H1 (cell line): Measurements from ENCODE around the gene ERC1.

ENCODE experiments used
- ATF3 ChIP-seq: IDR thresholded peaks from 2 replicates; pipeline ENCODE4 v1.6.1; 2011; ENCODE audit warnings: low read depth, mild to moderate bottlenecking, low read length; ENCODE audit not compliant: insufficient read depth
- CHD1 ChIP-seq: IDR thresholded peaks from 2 replicates; pipeline ENCODE4 v1.6.1; 2012; ENCODE audit warnings: low read depth, low read length, improper control_type of control experiment
- CHD2 ChIP-seq: IDR thresholded peaks from 2 replicates; pipeline ENCODE4 v1.6.1; 2012; ENCODE audit warnings: low read length, improper control_type of control experiment
- CTCF ChIP-seq, 3 experiments: IDR thresholded peaks; 1 replicate in 2 of 3; 2 replicates in 1 of 3; pipeline versions ENCODE4 v1.5.1 to v1.6.1; 2011; ENCODE audit warnings: low read length in 3 of 3, mild to moderate bottlenecking in 3 of 3, inconsistent platforms in 2 of 3, low read depth in 1 of 3, moderate library complexity in 1 of 3; ENCODE audit not compliant: insufficient read depth in 1 of 3; ENCODE audit errors: control extremely low read depth in 1 of 3
- EP300 ChIP-seq, 2 experiments: IDR thresholded peaks; 1 replicate in 1 of 2; 2 replicates in 1 of 2; pipeline ENCODE4 v1.6.1; 2011 to 2012; ENCODE audit warnings: low read depth in 2 of 2, low read length in 2 of 2, mild to moderate bottlenecking in 2 of 2, borderline replicate concordance in 1 of 2, inconsistent platforms in 1 of 2, moderate library complexity in 1 of 2
- EZH2 ChIP-seq: fragments of 200-600 bp; sonication (generic); IDR thresholded peaks from 2 replicates; pipeline ENCODE4 v1.7.1; 2012; ENCODE audit warnings: low read depth, mild to moderate bottlenecking, moderate library complexity, low read length, inconsistent platforms; ENCODE audit not compliant: severe bottlenecking
- JUND ChIP-seq: IDR thresholded peaks from 2 replicates; pipeline ENCODE4 v1.6.1; 2011; ENCODE audit warnings: mild to moderate bottlenecking, improper control_type of control experiment, low read length
- MAFK ChIP-seq: IDR thresholded peaks from 2 replicates; pipeline ENCODE4 v1.6.1; 2012; ENCODE audit warnings: low read depth, mild to moderate bottlenecking, improper control_type of control experiment, low read length
- MAX ChIP-seq: IDR thresholded peaks from 2 replicates; pipeline ENCODE4 v1.6.1; 2012; ENCODE audit warnings: inconsistent platforms
- POLR2AphosphoS5 ChIP-seq: IDR thresholded peaks from 2 replicates; pipeline ENCODE4 v1.6.1; 2011; ENCODE audit warnings: low read depth, low read length
- SIN3A ChIP-seq, 2 experiments: IDR thresholded peaks in 1 of 2; conservative IDR thresholded peaks in 1 of 2; 2 replicates each; pipeline ENCODE4 v1.6.1; 2011 to 2012; ENCODE audit warnings: low read length in 2 of 2, improper control_type of control experiment in 1 of 2, low read depth in 1 of 2, mild to moderate bottlenecking in 1 of 2
- TAF1 ChIP-seq: IDR thresholded peaks from 2 replicates; pipeline ENCODE4 v1.6.1; 2011; ENCODE audit warnings: mild to moderate bottlenecking, low read depth, low read length
- YY1 ChIP-seq: IDR thresholded peaks from 2 replicates; pipeline ENCODE4 v1.6.1; 2011; ENCODE audit warnings: low read depth, mild to moderate bottlenecking, low read length
- ZNF274 ChIP-seq: IDR thresholded peaks from 2 replicates; pipeline ENCODE4 v1.7.0; 2012; ENCODE audit warnings: low read length, borderline replicate concordance; ENCODE audit errors: extremely low read depth

GRCh38 chr12:1054117-1054870 lies 63.3 kb downstream of the ERC1 start:
- TF ChIP-seq ATF3 (no peak), MAX (no peak), CTCF (IDR thresholded peaks at IDR 0.05; ENCODE audit: control extremely low read depth in 1 of 3, insufficient read depth in 1 of 3, low read depth in 1 of 3, low read length in 3 of 3) (no peak), YY1 (no peak), EZH2 (no peak), MAFK (no peak), EP300 (IDR thresholded peaks at IDR 0.05; ENCODE audit: borderline replicate concordance in 1 of 2, low read depth in 2 of 2, low read length in 2 of 2) (no peak), SIN3A (conservative IDR thresholded peaks at IDR 0.05 in 1 of 2, IDR thresholded peaks at IDR 0.05 in 1 of 2; ENCODE audit: low read depth in 1 of 2, low read length in 2 of 2) (no peak), JUND (no peak), CHD1 (no peak), ZNF274 (no peak), TAF1 (no peak), POLR2AphosphoS5 (no peak), CHD2 (no peak)
